CD4-positive, alpha-beta memory T cell (primary cell): ENCODE data around the gene DMKN. TPM values are rescaled to one million over a fixed set of nuclear protein-coding genes. Genes with fewer than 3 reads are reported as not detected.

Experiments used
- CTCF ChIA-PET: fragments of 350-600 bp; sonication (Branson Sonifier 250); formaldehyde crosslinking; loops from one replicate; lab custom pipeline; 2021; ENCODE audit warnings: inconsistent platforms; ENCODE audit not compliant: partially characterized antibody; lab: Charles Lee
- POLR2A ChIA-PET: fragments of 350-600 bp; sonication (Branson Sonifier 250); formaldehyde crosslinking; loops from one replicate; lab custom pipeline; 2021; ENCODE audit not compliant: partially characterized antibody; lab: Charles Lee
- DNase-seq, 5 donors: peaks; one replicate each; pipeline versions ENCODE4 v3.0.0 to v3.0.0-alpha.2; 2020 to 2022; ENCODE audit warnings: mixed read lengths in 1 of 5
- H3K27ac ChIP-seq: one replicate; pipeline ENCODE4 v1.7.0; 2013; ENCODE audit warnings: low read depth, low read length
- H3K27me3 ChIP-seq: 2 replicates; pipeline ENCODE4 v1.7.0; 2013; ENCODE audit warnings: mild to moderate bottlenecking, low read length, moderate library complexity; ENCODE audit not compliant: insufficient read depth
- H3K36me3 ChIP-seq: 2 replicates; pipeline ENCODE4 v1.7.0; 2013; ENCODE audit warnings: mild to moderate bottlenecking, low read length, moderate library complexity; ENCODE audit not compliant: insufficient read depth
- H3K4me1 ChIP-seq: 2 replicates; pipeline ENCODE4 v1.7.0; 2013; ENCODE audit warnings: mild to moderate bottlenecking, low read length, moderate library complexity; ENCODE audit not compliant: insufficient read depth
- H3K4me3 ChIP-seq, 2 donors: one replicate each; pipeline ENCODE4 v1.7.0; 2013; ENCODE audit warnings: low read length in 2 of 2, mild to moderate bottlenecking in 1 of 2
- H3K9me3 ChIP-seq, 2 donors: one replicate each; pipeline ENCODE4 v1.7.0; 2013; ENCODE audit warnings: low read length in 2 of 2, control low read depth in 1 of 2; ENCODE audit not compliant: control insufficient read depth in 1 of 2
- H3K27ac Mint-ChIP-seq, 7 donors: one replicate each; pipeline ENCODE4 v1.8.0; 2020 to 2021; ENCODE audit warnings: mixed read lengths in 7 of 7, mild to moderate bottlenecking in 6 of 7, inconsistent platforms in 3 of 7, moderate library complexity in 3 of 7
- H3K27me3 Mint-ChIP-seq, 2 donors: one replicate each; pipeline ENCODE4 v1.8.0; 2020 to 2021; ENCODE audit warnings: mixed read lengths in 2 of 2
- H3K36me3 Mint-ChIP-seq, 2 donors: one replicate each; pipeline ENCODE4 v1.8.0; 2020 to 2021; ENCODE audit warnings: mixed read lengths in 2 of 2, inconsistent platforms in 1 of 2, mild to moderate bottlenecking in 1 of 2
- H3K4me1 Mint-ChIP-seq, 4 donors: one replicate each; pipeline ENCODE4 v1.8.0; 2020 to 2021; ENCODE audit warnings: mixed read lengths in 4 of 4, mild to moderate bottlenecking in 1 of 4
- H3K4me3 Mint-ChIP-seq, 8 donors: one replicate each; pipeline ENCODE4 v1.8.0; 2020 to 2021; ENCODE audit warnings: mixed read lengths in 8 of 8, mild to moderate bottlenecking in 7 of 8, moderate library complexity in 6 of 8, inconsistent platforms in 3 of 8
- H3K9me3 Mint-ChIP-seq, 8 donors: one replicate each; pipeline ENCODE4 v1.8.0; 2020 to 2021; ENCODE audit warnings: mixed read lengths in 8 of 8, mild to moderate bottlenecking in 5 of 8, inconsistent platforms in 3 of 8, moderate library complexity in 1 of 8
- intact Hi-C: fragments of 100-400 bp; cut with micrococcal nuclease; formaldehyde crosslinking; loops from one replicate; pipeline ENCODE4 v1.15.1; 2023
- polyA plus RNA-seq, 2 donors: library from polyadenylated mRNA; unstranded; fragments of 300-500 nt; fragmentation: Illumina TruSeq; gene quantifications; one replicate each; pipeline ENCODE4 v1.2.3, GENCODE V29; 2021
- total RNA-seq, 2 experiments: library from RNA; stranded (reverse); gene quantifications; one replicate each; pipeline ENCODE4 v1.2.3, GENCODE V29; 2021

The DMKN gene
- total and polyA plus RNA-seq, 4 experiments from 2014 or later, result 0.89 to 1.4 (median 0.97) TPM; not detected in 1

- Histone ChIP-seq H3K9me3 (no peaks in the 10 kb centered on the region), H3K36me3 (no peaks in the 10 kb centered on the region), H3K4me3 (no peak overlapping the region), H3K27ac (no peak overlapping the region), H3K27me3 (no peaks in the 10 kb centered on the region), H3K4me1 (peaks cover 19% of the 10 kb centered on the region)
- ChIA-PET POLR2A (no interaction called here), CTCF (interaction anchor here (1.1 to 1.8 kb wide), 9 partner anchors 8 to 68 kb away, joined by 3 to 10 read pairs (median 4); no protein-coding TSS in a partner anchor)
- H3K27ac Mint-ChIP-seq, result peak overlapping the region in 2 of 7 donors; percentile 61 to 70
- H3K36me3 Mint-ChIP-seq, result no peaks in the 10 kb centered on the region
- peaks cover 10 to 18% (median 13%) of the 10 kb centered on the region in 4 donors for H3K4me1 Mint-ChIP-seq
- intact Hi-C loops, result no loop called here
- H3K9me3 Mint-ChIP-seq, result no peaks in the 10 kb centered on the region
- H3K27me3 Mint-ChIP-seq, result peaks cover 16 to 19% of the 10 kb centered on the region in 2 donors
- DNase-seq, result no peak
- peak overlapping the region in 2 of 8 donors; percentile 34 to 51 for H3K4me3 Mint-ChIP-seq
Measured at GRCh38 chr19:35511337-35511736, 2.1 kb downstream of the DMKN start.

GRCh38 chr19:35510626-35510964 is 2.9 kb downstream of the DMKN start:
- peak overlapping the region in 3 of 8 donors; percentile 75 to 84 (median 80) for H3K4me3 Mint-ChIP-seq
- CTCF ChIA-PET, result interaction anchor here (0.7 to 1.8 kb wide), 23 partner anchors 9 to 444 kb away, joined by 3 to 10 read pairs (median 3); partner anchors contain the start of genes GAPDHS and HSPB6
- no peaks in the 10 kb centered on the region for H3K36me3 ChIP-seq
- no peaks in the 10 kb centered on the region for H3K27me3 ChIP-seq
- no peaks in the 10 kb centered on the region for H3K9me3 Mint-ChIP-seq
- H3K4me3 ChIP-seq, result peak overlapping the region in 1 of 2 donors; percentile 49
- H3K27ac Mint-ChIP-seq, result no peak overlapping the region
- H3K4me1 Mint-ChIP-seq, result peaks cover 10 to 18% (median 13%) of the 10 kb centered on the region in 4 donors
- no peaks in the 10 kb centered on the region for H3K9me3 ChIP-seq
- intact Hi-C loops, result loop anchor here (1.0 kb wide), 3 partner anchors 15 to 207 kb away; no protein-coding TSS in a partner anchor
- no peak overlapping the region for H3K27ac ChIP-seq
- DNase-seq, result no peak
- H3K4me1 ChIP-seq, result peaks cover 19% of the 10 kb centered on the region
- POLR2A ChIA-PET, result interaction anchor here (0.9 to 1.4 kb wide), 3 partner anchors 15 to 370 kb away, joined by 3 to 4 read pairs (median 3); no protein-coding TSS in a partner anchor
- peaks cover 20 to 21% of the 10 kb centered on the region in 2 donors for H3K27me3 Mint-ChIP-seq
- H3K36me3 Mint-ChIP-seq, result no peaks in the 10 kb centered on the region

DNA sequence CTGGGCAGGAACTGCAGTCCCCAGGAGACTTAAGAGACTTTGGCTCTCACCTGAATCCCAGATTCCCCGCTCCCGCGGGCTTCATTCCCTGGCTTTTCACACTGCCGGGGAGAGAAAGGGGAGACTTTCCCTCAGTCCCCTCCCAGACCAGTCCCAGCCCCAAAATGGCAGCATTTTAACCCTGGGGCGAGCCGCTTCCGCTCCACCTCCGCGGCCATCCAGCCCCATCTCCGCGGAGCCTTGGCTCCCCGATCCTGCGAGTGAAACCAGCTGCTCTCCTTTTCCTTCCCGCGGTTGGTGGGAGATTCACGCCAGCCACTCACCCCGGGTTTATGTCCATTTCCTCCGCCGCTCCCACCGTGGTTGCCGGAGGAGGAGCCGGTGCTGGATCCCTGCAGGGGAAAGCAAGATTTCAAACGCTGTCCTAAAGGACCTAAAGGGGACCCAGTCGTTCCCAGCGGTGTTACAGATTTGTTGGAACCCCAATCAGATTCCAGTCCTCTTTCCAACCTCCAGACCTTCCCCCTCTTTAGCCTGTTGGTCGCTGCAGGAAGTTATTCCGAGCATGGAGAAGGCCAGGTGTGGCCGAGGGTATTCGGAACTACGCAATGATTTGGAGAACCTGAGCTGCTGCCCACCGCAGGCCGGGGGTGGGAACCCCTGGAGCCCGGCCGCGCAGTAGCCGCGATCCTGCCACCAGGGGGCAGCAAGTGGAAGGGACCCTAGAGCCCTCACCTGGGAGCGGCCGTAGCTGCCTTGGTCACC is 3.4 kb downstream of the DMKN start:
- Histone ChIP-seq H3K4me3 (peak overlapping the region; percentile 22 to 49), H3K27ac (no peak overlapping the region), H3K9me3 (no peaks in the 10 kb centered on the region), H3K4me1 (peaks cover 19% of the 10 kb centered on the region), H3K36me3 (no peaks in the 10 kb centered on the region), H3K27me3 (no peaks in the 10 kb centered on the region)
- H3K27me3 Mint-ChIP-seq, result peaks cover 23 to 24% of the 10 kb centered on the region in 2 donors
- intact Hi-C loops, result loop anchor here (1.0 kb wide), 3 partner anchors 15 to 207 kb away; no protein-coding TSS in a partner anchor
- H3K27ac Mint-ChIP-seq, result peak overlapping the region in 4 of 7 donors; percentile 21 to 74 (median 57)
- CTCF ChIA-PET, result interaction anchor here (0.6 to 1.8 kb wide), 26 partner anchors 9 to 443 kb away, joined by 3 to 10 read pairs (median 3); partner anchors contain the start of genes GAPDHS and HSPB6
- DNase-seq, result peak; percentile 50 to 66 (median 56)
- H3K4me1 Mint-ChIP-seq, result peaks cover 10 to 18% (median 13%) of the 10 kb centered on the region in 4 donors
- H3K9me3 Mint-ChIP-seq, result no peaks in the 10 kb centered on the region
- POLR2A ChIA-PET, result interaction anchor here (0.9 to 1.4 kb wide), 4 partner anchors 15 to 369 kb away, joined by 3 to 4 read pairs (median 3); no protein-coding TSS in a partner anchor
- H3K36me3 Mint-ChIP-seq, result no peaks in the 10 kb centered on the region
- H3K4me3 Mint-ChIP-seq, result peak overlapping the region; percentile 57 to 84 (median 80)

DNA sequence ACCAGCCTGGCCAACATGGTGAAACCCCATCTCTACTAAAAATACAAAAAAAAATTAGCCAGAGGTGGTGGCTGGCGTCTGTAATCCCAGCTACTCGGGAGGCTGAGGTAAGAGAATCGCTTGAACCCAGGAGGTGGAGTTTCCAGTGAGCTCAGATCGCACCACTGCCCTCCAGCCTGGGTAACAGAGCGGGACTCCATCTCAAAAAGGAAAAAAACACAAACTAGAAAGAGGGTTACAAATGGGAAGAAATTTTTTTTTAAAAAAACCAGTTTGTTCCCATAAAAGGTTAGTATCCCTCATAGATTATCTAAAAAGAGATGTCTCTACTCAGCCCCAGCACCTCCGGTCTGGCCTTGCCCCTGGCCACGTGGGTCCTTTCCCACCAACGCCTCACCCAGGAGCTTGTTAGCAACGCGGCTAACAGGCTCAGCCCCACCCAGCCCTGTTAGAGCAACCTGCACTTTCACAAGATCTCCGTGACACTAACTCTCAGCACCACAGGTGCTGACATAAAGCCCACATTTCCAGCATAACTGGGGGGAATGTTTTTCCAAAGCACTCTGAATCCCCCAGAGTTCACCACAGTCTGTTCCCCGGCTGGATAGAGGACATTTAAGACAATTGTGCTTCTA is 4.3 kb downstream of the DMKN start:
- H3K27me3 Mint-ChIP-seq, result peaks cover 23 to 24% of the 10 kb centered on the region in 2 donors
- POLR2A ChIA-PET, result interaction anchor here (0.7 to 1.4 kb wide), 4 partner anchors 10 to 368 kb away, joined by 3 to 4 read pairs (median 3); no protein-coding TSS in a partner anchor

GRCh38 chr19:35508129-35508528 is 5.3 kb downstream of the DMKN start:
- Mint-ChIP-seq H3K27ac (no peak overlapping the region), H3K9me3 (no peaks in the 10 kb centered on the region), H3K4me1 (peaks cover 10 to 18% (median 13%) of the 10 kb centered on the region in 4 donors), H3K36me3 (no peaks in the 10 kb centered on the region), H3K4me3 (peak overlapping the region in 1 of 8 donors; percentile 13), H3K27me3 (peaks cover 17 to 20% of the 10 kb centered on the region in 2 donors)
- Histone ChIP-seq H3K36me3 (no peaks in the 10 kb centered on the region), H3K9me3 (no peaks in the 10 kb centered on the region), H3K27ac (no peak overlapping the region), H3K4me1 (peaks cover 19% of the 10 kb centered on the region), H3K27me3 (no peaks in the 10 kb centered on the region), H3K4me3 (no peak overlapping the region)
- ChIA-PET CTCF (interaction anchor here (1.2 to 3.7 kb wide), 3 partner anchors 13 to 136 kb away, joined by 3 to 17 read pairs (median 4); no protein-coding TSS in a partner anchor), POLR2A (no interaction called here)
- DNase-seq, result no peak
- intact Hi-C loops, result no loop called here

More for the DNA sequence above, 4.3 kb downstream of the DMKN start:
- peak overlapping the region in 7 of 8 donors; percentile 57 to 84 (median 79) for H3K4me3 Mint-ChIP-seq
- Histone ChIP-seq H3K27me3 (no peaks in the 10 kb centered on the region), H3K4me1 (peaks cover 19% of the 10 kb centered on the region), H3K9me3 (no peaks in the 10 kb centered on the region), H3K36me3 (no peaks in the 10 kb centered on the region), H3K4me3 (peak overlapping the region in 1 of 2 donors; percentile 49), H3K27ac (no peak overlapping the region)
- intact Hi-C loops, result no loop called here
- peak; percentile 31 to 59 (median 39) for DNase-seq
- peaks cover 10 to 18% (median 13%) of the 10 kb centered on the region in 4 donors for H3K4me1 Mint-ChIP-seq
- no peaks in the 10 kb centered on the region for H3K36me3 Mint-ChIP-seq
- H3K27ac Mint-ChIP-seq, result peak overlapping the region in 6 of 7 donors; percentile 30 to 81 (median 61)
- H3K9me3 Mint-ChIP-seq, result no peaks in the 10 kb centered on the region
- CTCF ChIA-PET, result interaction anchor here (1.2 to 3.7 kb wide), 6 partner anchors 14 to 206 kb away, joined by 3 to 17 read pairs (median 4); no protein-coding TSS in a partner anchor

DNA sequence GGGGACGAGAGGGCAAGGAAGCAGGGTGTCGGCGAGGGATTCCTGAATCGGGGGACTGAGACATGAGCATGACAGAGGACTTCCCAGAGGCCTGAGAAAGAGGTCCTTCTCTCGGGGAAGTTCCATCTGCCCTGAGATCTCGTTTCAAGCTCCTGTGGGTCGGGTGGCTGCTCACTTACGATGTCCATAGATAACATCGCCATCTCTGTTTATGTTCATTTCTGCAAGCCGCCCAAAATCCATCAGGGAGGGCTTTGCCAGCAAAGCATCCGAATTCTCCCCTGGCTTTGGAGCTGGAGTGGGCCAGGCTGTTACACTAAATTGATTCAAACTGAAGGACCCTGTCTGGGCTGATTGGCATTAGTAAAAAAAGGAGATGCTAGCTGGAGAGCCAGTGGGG is 5.9 kb downstream of the DMKN start:
- Mint-ChIP-seq H3K27me3 (peaks cover 12 to 22% of the 10 kb centered on the region in 2 donors), H3K9me3 (no peaks in the 10 kb centered on the region), H3K27ac (peak overlapping the region in 1 of 7 donors; percentile 42), H3K4me3 (no peak overlapping the region), H3K36me3 (no peaks in the 10 kb centered on the region), H3K4me1 (peaks cover 10 to 18% (median 13%) of the 10 kb centered on the region in 4 donors)
- no peak for DNase-seq
- Histone ChIP-seq H3K36me3 (no peaks in the 10 kb centered on the region), H3K4me3 (no peak overlapping the region), H3K27me3 (no peaks in the 10 kb centered on the region), H3K27ac (no peak overlapping the region), H3K4me1 (peaks cover 19% of the 10 kb centered on the region), H3K9me3 (no peaks in the 10 kb centered on the region)
- ChIA-PET CTCF (interaction anchor here (3.7 kb wide), 1 partner anchor 12 kb away, joined by 17 read pairs; no protein-coding TSS in a partner anchor), POLR2A (no interaction called here)
- intact Hi-C loops, result no loop called here
